Erythroblast (primary cell): ENCODE data around the gene CDH15.
A peak's percentile ranks its signal among the peaks of the same experiment; 100 is the strongest.

Source experiments
- DNase-seq, 2 experiments: peaks; one replicate each; lab custom pipeline; 2025; lab: John Stamatoyannopoulos, UW
- GATA1 ChIP-seq: IDR thresholded peaks from 2 replicates; pipeline ENCODE4 v1.6.1; 2011; ENCODE audit warnings: low read depth, mild to moderate bottlenecking, control low read depth, low read length, moderate library complexity
- POLR2A ChIP-seq: IDR thresholded peaks from 2 replicates; pipeline ENCODE4 v1.6.1; 2011; ENCODE audit warnings: mild to moderate bottlenecking, low read length

CDH15 gene

DNA sequence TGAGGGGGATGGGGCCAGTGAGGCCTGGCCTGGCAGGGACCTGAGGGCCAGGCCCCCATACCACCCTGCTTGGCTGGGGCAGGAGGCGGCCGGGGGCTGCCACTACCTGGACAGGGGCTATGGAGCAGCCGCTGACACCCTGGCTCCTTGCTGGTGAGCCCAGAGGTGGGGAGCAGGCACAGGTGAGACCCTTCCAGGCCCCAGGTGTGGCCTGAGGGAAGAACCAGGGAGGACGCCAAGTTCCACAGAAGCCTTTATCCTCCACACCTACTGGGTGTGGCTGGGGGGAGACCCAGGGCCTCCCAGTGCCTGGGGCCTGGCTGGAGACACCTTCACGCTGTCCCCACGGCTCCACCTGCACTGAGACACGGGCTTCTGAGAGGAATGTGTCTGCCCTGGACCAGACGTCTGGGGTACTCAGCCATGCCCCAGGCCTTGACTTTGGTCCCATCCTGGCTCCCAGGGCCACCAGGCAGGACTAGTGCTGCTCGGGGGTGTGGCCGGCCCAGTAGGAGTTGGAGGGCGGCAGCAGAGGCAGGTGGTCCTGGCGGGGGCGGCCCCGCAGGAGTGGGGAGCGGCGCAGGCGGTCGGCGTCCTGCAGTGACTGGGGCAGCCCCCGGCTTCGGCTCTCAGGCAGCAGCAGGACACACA, 24.1 kb downstream of the CDH15 start:
- DNase-seq, result no peak
- TF ChIP-seq POLR2A, result no peak
- no peak for TF ChIP-seq GATA1

DNA sequence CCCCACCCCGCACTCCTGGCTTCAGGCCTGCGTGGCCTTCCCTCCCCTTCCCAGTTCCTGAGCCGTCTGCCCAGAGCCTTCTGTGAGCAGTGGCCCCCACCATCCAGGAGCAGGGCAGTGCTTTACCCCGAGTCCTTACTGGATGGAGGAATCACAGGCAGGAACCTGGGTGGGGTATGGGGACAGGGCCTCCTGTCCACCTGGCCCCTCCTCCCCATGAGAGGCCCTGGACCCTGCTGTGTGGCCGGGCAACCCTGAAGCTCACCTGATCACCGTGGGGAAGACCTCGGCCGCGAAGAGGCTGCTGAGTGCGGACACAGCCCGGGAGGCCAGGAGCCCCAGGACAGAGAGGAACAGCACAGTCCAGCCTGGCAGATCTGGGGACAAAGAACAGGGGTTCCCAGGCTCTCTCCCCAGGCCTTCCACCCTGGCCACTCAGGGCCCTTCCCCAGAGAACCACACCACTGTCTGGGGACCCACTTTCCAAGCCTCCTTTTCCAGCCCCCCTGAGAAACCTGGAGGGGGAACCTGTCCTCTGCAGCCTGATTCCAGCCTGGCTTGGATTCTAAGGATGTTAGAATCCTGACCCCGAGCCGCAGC, 25.6 kb downstream of the CDH15 start:
- DNase-seq, result no peak
- TF ChIP-seq POLR2A (no peak), GATA1 (no peak)

DNA sequence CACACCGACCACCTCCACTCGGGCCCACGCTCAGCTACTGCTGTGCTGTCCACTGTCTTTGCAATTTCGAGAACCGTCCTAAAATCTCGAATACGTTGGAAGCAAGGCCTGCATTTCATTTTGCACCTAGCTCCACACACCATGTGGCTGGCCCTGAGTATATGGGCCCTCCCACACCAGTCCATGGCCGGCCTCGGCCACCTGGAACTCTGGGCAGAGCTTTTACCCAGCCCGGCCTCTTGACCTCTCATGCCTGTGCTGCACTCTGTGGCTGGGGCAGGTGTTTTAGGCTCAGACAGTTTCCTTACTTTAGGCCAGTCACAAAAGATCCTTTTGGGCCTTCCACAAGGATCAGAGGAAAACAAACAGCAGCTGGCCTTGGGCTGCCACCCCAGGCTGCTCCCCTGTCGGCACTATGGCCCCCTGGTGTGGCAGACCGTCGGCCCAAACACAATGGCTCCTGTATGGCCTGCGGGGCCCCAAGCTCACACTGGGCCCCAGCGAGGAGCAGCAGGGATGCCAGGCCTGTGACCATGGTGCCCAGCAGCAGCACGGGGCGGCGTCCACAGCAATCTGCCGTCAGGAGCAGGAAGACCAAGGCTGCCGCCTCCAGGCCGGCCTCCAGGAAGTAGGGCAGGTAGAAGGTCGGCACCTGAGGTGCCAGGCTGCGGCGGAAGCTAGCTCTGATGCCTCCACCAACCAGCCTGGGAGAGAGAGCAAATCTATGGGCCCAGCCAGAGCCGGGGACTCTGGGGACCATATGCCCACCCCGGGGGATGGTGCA, 26.3 kb downstream of the CDH15 start:
- no peak for TF ChIP-seq GATA1
- TF ChIP-seq POLR2A, result no peak
- DNase-seq, result no peak

DNA sequence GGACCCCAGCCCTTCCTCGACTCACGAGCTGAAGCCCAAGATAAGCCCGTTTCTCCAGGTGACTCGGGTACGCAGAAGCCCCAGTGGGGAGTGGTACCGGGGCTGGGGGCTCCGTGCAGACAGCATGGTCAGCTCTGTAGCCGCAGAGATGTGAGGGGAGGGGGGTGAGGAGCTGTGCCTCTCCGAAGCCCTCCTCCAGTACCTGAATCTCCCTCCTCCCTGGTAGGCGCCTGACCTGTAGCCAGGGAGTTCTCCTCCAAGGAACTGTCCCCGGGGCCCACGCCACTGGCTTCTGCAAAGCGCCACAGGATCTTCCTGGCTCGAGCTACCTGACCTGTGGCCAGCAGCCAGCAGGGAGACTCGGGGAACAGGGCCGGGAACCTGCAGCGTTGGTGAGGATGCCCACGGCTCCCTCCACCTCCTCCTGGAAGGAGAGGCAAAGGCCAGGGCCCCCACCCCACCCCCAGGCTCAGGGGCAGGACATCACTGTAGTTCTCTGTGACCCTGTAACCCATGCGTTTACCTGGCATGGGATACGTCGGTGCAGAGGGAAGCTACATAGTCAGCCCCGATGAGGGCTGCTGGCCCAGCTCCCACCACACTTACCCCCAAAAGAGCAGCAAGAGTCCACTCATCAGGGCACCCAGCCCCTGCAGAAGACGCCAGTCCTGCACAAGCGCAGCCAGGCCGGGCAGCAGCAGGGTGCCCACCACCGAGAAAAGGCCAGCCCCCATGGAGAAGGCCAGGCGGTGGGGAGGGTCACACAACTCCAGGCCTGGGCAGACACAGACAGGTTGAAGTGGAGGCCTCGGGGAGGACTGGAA, 27.1 kb downstream of the CDH15 start:
- TF ChIP-seq POLR2A (no peak), GATA1 (no peak)

DNA sequence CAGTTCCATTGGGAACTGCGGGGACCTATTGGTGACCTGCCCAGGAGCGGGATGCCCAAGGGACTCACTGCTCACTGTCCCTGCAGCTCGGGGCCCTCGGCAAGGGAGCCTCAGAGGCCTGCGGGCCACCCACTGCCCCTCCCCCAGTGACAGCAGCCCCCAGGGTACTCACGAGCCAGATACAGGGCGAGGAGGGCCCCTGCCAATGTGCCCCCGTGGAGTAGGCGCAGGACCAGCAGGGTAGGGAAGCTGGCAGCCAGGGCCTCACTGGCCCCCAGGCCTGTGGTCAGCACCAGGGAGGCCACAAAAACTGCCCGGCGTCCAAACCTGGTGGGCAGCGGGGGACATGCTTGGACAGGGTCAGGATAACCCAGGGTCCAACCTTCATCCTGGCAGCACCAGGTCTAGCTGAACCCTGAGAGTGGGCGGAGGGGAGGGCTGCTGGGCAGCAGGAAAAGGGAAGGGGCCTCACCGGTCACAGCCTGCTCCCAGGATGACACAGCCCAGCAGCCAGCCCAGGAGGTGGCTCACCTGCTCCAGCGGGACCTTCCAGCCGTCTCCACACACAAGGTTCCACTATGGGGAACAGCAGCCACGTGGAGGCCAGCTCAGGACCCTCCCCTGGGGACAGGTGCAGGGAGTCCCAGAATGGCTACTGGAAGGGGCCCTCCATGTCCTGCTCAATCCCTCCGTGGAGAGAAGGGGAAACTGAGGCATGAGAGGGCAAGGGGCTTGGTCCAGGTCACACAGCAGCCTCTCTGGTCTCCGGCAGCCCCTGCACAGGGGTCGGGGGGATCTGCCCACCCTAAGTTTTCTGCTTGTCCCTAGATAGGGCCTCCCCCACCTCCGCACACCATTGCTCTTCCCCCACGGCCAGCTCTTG, 27.9 kb downstream of the CDH15 start:
- TF ChIP-seq POLR2A (no peak), GATA1 (no peak)
- no peak for DNase-seq

More for the DNA sequence above, 27.1 kb downstream of the CDH15 start:
- DNase-seq, result no peak

DNA sequence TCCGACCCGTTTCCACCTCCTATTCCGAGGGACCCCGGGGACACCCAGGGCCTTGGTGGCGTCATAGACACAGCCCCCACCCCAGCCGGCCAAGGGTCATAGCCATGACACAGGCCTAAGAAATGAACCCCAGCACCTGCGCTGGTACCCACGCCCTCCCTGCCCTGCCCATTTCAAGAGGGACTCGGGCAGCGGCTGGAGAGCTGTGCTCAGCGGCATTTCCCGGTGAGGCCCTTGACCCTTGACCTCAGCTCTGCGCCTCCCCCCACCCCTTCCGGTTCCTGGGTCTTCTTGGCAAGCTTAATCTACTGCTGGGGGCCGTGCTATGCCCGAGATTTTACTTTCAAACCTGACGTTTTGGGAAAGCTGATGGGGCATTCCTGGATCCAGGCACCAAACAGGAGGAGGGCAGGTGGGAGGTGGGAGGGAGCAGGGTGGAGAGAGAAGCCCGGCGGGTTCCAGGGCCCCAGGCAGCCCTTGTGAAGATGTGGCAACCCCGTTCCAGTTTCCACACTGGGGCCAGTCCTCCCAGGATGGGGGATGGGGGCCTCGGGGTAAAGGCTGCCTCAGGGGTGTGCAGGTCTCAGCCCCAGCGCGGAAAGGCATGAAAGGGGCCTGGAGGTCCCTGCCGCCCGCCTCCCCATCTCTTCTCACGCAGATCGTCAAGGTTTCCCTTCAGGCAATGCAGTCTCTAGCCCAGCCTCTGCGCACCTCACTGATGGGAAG, 28.7 kb downstream of the CDH15 start, which contains the start of gene SLC22A31:
Gene SLC22A31 (minus strand): TSS at position 414 of the 726 bp plus-strand sequence. CDS start 36 bp downstream, at position 378.
- no peak for DNase-seq
- TF ChIP-seq GATA1 (no peak), POLR2A (no peak)

DNA sequence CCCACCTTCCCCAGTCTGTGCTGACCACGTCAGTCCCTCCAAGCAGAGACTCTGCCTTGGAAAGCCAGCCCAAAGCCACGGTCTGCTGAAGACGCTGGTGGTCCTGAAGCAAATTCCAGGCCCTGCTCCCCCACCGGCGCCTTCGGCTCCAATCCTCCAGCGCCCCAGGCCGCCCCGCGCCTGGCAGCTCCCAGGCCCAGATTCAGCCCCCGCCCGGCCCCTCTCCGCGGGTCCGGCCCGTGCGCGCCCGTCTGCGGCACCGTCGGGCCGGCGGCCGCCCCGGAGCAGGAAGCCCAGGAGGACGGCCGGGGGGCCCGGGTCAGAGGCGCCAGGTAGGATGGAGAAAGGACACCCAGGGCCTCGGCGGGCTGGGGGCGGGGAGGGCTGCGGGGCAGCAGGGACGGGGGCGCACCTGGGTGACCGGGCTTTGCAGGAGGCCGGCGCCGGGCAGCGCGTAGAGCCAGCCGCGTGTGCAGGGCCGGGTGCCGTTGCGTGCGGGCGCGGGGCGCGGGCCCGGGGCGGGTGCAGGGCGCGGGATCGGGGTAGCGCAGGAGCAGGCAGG, 29.4 kb downstream of the CDH15 start:
- DNase-seq, result no peak
- TF ChIP-seq GATA1, result no peak
- TF ChIP-seq POLR2A, result no peak

DNA sequence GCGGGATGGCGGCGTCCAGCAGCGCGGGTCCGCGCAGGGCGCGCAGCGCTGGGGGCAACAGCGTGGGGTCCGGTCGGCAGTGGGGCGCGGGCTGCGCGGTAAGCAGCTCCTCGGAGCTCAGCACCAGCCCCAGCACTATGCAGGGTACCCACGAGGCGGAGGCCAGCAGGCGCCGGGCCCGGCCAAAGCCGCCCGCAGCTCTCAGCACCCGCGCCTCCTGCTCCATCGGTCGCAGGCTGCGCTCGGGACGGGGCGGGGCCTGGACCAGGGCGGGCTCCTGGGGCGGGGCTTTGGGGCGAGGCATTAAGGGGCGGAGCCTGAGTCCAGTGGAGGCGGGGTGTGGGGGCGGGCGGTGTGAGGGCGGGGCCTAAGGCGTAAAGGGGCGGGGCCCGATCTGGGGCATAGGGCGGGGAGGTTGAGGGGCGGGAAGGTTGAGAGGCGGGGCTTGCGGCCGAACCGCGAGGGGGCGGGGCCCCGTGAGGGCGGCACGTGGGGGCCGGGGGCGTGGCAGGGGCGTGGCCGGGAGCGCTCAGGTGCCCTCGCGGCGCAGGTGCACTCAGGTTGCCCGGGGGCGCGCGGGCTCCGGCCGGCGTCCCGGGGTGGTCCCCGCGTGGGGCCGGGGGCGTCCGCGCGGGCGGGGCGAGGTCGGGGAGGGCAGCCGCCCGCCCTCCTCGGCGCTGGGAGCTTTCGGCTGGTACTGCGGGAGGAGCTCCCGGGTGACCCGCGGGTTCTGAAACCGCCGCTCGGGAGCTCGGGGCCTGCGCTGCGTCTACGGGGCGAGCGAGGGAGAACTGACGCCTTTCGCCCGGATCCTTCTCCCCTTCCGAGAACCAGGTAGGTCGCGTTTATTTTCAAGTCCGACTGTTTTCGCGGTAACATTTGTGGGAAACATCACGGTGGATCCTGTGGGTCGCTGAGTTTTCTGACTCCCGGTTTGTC, 30.2 kb downstream of the CDH15 start:
- TF ChIP-seq POLR2A (no peak), GATA1 (no peak)
- DNase-seq, result peak; percentile 79 to 87

DNA sequence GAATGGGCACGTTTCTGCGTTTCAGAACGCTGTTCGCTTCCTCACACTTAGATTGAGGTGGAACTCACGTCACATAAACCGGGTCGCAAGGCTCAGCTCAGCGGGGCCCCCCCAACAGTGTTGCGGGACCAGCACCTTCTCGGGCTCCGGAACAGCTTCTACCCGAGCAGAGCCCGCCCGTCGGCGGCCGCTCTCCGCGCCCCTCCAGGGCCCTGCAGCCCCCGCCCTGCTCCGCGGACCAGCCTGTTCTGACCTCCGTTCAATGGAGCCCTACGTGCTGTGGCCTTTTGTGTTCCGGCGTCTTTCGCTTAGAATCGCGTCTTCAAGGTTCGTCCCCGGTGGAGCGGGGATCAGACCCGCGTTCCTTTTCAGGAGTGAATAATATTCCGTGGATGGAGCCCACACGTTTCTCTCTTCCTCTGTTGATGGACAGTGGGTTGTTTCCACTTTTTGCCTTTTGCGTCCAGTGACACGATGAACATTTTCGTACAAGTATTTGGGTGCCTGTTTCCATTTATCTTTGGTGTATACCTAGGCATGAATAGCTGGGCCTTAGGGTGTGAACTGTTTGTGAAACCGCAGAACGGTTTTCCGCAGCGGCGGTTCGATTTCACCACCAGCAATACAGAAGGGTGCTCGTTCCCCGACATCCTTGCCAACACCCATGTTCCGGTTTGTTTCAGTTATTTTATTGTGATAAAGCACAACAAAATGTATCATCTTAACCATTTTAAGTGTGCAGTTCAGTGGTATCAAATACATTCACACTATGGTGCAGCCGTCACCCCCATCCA, 31.1 kb downstream of the CDH15 start:
- no peak for DNase-seq
- TF ChIP-seq POLR2A, result no peak
- TF ChIP-seq GATA1, result no peak

DNA sequence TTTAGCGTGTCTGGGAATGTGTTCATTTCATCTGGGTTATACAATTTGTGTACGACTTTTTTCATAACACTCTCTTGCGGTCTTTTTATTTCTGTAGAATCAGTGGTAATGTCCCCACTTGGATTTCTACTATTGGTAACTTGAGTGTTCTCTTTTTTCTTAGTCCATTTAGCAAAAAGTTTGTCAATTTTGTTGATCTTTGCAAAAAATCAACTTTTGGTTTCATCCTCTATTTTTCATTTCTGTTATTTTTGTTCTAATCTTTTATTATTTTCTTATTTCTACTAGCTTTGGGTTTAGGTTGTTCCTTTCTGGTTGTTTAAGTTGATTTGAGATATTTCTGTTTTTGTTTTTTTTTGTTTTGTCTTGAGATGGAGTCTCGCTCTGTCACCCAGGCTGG, 36.4 kb downstream of the CDH15 start:
- no peak for DNase-seq
- TF ChIP-seq POLR2A, result no peak
- no peak for TF ChIP-seq GATA1
